Measurements from ENCODE around the gene RNF183. TPM values are rescaled to one million over a fixed set of nuclear protein-coding genes. Genes with fewer than 3 reads are reported as not detected.
"Not testable (repeated sequence)": the region's sequence is repeated elsewhere in the genome, so short reads cannot be mapped to it uniquely, and the experiment has no call there.

The RNF183 gene
- total RNA-seq, 1 experiment from 2014 or later: not detected

- Histone ChIP-seq H3K9me2 (replicated peaks; ENCODE audit: insufficient read depth, low read length) (no peaks in the 10 kb centered on the region), H4K20me1 (ENCODE audit: insufficient read depth, low read depth, low read length) (no peaks in the 10 kb centered on the region), H3K36me3 (ENCODE audit: insufficient read depth, low read length) (0 out of 2 replicates have a peak, but pooled peaks cover 3% of the 10 kb centered on the region), H3K27me3 (ENCODE audit: low read length) (no peaks in the 10 kb centered on the region), H3K9ac (ENCODE audit: low read length) (no peak overlapping the region), H3K9me3 (ENCODE audit: low read length) (no peaks in the 10 kb centered on the region), H3K27ac (ENCODE audit: low read length) (no peak overlapping the region), H3K4me3 (ENCODE audit: low read length) (no peak overlapping the region), H2AFZ (ENCODE audit: low read length) (no peak overlapping the region), H3K79me2 (ENCODE audit: low read length) (peaks cover 4% of the 10 kb centered on the region; the same call in 1 of the 2 replicates), H3K4me1 (ENCODE audit: low read length) (no peaks in the 10 kb centered on the region), H3K4me2 (ENCODE audit: low read depth, low read length, poor library complexity, severe bottlenecking) (no peak overlapping the region)
- no peak for DNase-seq
Observed at GRCh38 chr9:113258282-113258681, 44.9 kb downstream of the RNF183 start.

- Histone ChIP-seq H3K4me1 (ENCODE audit: low read length) (no peaks in the 10 kb centered on the region), H3K9me3 (ENCODE audit: low read length) (no peaks in the 10 kb centered on the region), H3K36me3 (ENCODE audit: insufficient read depth, low read length) (0 out of 2 replicates have a peak, but pooled peaks cover 3% of the 10 kb centered on the region), H2AFZ (ENCODE audit: low read length) (no peak overlapping the region), H3K4me3 (ENCODE audit: low read length) (no peak overlapping the region), H4K20me1 (ENCODE audit: insufficient read depth, low read depth, low read length) (no peaks in the 10 kb centered on the region), H3K9me2 (replicated peaks; ENCODE audit: insufficient read depth, low read length) (no peaks in the 10 kb centered on the region), H3K27ac (ENCODE audit: low read length) (no peak overlapping the region), H3K4me2 (ENCODE audit: low read depth, low read length, poor library complexity, severe bottlenecking) (no peak overlapping the region), H3K9ac (ENCODE audit: low read length) (no peak overlapping the region), H3K79me2 (ENCODE audit: low read length) (peaks cover 6% of the 10 kb centered on the region; the same call in 1 of the 2 replicates), H3K27me3 (ENCODE audit: low read length) (no peaks in the 10 kb centered on the region)
- DNase-seq: no peak
Observed at GRCh38 chr9:113257863-113258262, 45.3 kb downstream of the RNF183 start.

- Histone ChIP-seq H3K27me3 (ENCODE audit: low read length) (no peaks in the 10 kb centered on the region), H3K9me3 (ENCODE audit: low read length) (no peaks in the 10 kb centered on the region), H3K27ac (ENCODE audit: low read length) (no peak overlapping the region), H3K9ac (ENCODE audit: low read length) (no peak overlapping the region), H4K20me1 (ENCODE audit: insufficient read depth, low read depth, low read length) (no peaks in the 10 kb centered on the region), H3K4me1 (ENCODE audit: low read length) (no peaks in the 10 kb centered on the region), H3K9me2 (replicated peaks; ENCODE audit: insufficient read depth, low read length) (no peaks in the 10 kb centered on the region), H3K4me3 (ENCODE audit: low read length) (no peak overlapping the region), H2AFZ (ENCODE audit: low read length) (no peak overlapping the region), H3K79me2 (ENCODE audit: low read length) (peaks cover 9% of the 10 kb centered on the region; the same call in 1 of the 2 replicates), H3K4me2 (ENCODE audit: low read depth, low read length, poor library complexity, severe bottlenecking) (no peak overlapping the region), H3K36me3 (ENCODE audit: insufficient read depth, low read length) (no peaks in the 10 kb centered on the region)
- no peak for DNase-seq
Observed at GRCh38 chr9:113255438-113255837, 47.7 kb downstream of the RNF183 start.

- Histone ChIP-seq H3K27me3 (ENCODE audit: low read length) (no peaks in the 10 kb centered on the region), H3K9me2 (replicated peaks; ENCODE audit: insufficient read depth, low read length) (no peaks in the 10 kb centered on the region), H3K9me3 (ENCODE audit: low read length) (no peaks in the 10 kb centered on the region), H3K9ac (ENCODE audit: low read length) (no peak overlapping the region), H3K4me3 (ENCODE audit: low read length) (no peak overlapping the region), H3K4me2 (ENCODE audit: low read depth, low read length, poor library complexity, severe bottlenecking) (no peak overlapping the region), H3K27ac (ENCODE audit: low read length) (no peak overlapping the region), H3K4me1 (ENCODE audit: low read length) (no peaks in the 10 kb centered on the region), H3K79me2 (ENCODE audit: low read length) (peaks cover 9% of the 10 kb centered on the region; the same call in 1 of the 2 replicates), H3K36me3 (ENCODE audit: insufficient read depth, low read length) (no peaks in the 10 kb centered on the region), H4K20me1 (ENCODE audit: insufficient read depth, low read depth, low read length) (no peaks in the 10 kb centered on the region), H2AFZ (ENCODE audit: low read length) (no peak overlapping the region)
- no peak for DNase-seq
Observed at GRCh38 chr9:113254991-113255390, 48.2 kb downstream of the RNF183 start.

- no peak overlapping the region for H3K4me2 ChIP-seq (ENCODE audit: low read depth, low read length, poor library complexity, severe bottlenecking)
- no peaks in the 10 kb centered on the region for H3K9me3 ChIP-seq (ENCODE audit: low read length)
- H3K4me3 ChIP-seq (ENCODE audit: low read length): no peak overlapping the region
- H3K79me2 ChIP-seq (ENCODE audit: low read length): peaks cover 14% of the 10 kb centered on the region; the same call in 1 of the 2 replicates
- H3K9me2 ChIP-seq (replicated peaks; ENCODE audit: insufficient read depth, low read length): no peaks in the 10 kb centered on the region
- no peak overlapping the region for H3K27ac ChIP-seq (ENCODE audit: low read length)
- no peaks in the 10 kb centered on the region for H4K20me1 ChIP-seq (ENCODE audit: insufficient read depth, low read depth, low read length)
- peaks cover 14% of the 10 kb centered on the region for H3K4me1 ChIP-seq (ENCODE audit: low read length)
- H3K27me3 ChIP-seq (ENCODE audit: low read length): no peaks in the 10 kb centered on the region
- no peak for DNase-seq
- H2AFZ ChIP-seq (ENCODE audit: low read length): no peak overlapping the region
- no peaks in the 10 kb centered on the region for H3K36me3 ChIP-seq (ENCODE audit: insufficient read depth, low read length)
- H3K9ac ChIP-seq (ENCODE audit: low read length): no peak overlapping the region
Observed at GRCh38 chr9:113250807-113251206, 52.4 kb downstream of the RNF183 start.

DNA sequence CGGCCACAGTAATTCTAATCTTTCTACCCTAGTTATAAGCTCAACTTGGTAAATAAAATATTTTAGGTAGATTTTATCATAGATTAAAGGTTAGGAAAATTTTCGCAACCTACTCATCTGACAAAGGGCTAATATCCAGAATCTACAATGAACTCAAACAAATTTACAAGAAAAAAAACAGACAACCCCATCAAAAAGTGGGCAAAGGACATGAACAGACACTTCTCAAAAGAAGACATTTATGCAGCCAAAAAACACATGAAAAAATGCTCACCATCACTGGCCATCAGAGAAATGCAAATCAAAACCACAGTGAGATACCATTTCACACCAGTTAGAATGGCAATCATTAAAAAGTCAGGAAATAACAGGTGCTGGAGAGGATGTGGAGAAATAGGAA lies 53.5 kb downstream of the RNF183 start:
- H3K4me1 ChIP-seq (ENCODE audit: low read length): peaks cover 22% of the 10 kb centered on the region
- H3K79me2 ChIP-seq (ENCODE audit: low read length): peaks cover 20% of the 10 kb centered on the region; the same call in 1 of the 2 replicates
- not testable (repeated sequence) for H3K27ac ChIP-seq (ENCODE audit: low read length); H3K27me3 ChIP-seq (ENCODE audit: low read length); DNase-seq; H2AFZ ChIP-seq (ENCODE audit: low read length); H3K4me3 ChIP-seq (ENCODE audit: low read length); H3K4me2 ChIP-seq (ENCODE audit: low read depth, low read length, poor library complexity, severe bottlenecking); H4K20me1 ChIP-seq (ENCODE audit: insufficient read depth, low read depth, low read length); H3K9me2 ChIP-seq (replicated peaks; ENCODE audit: insufficient read depth, low read length); H3K9ac ChIP-seq (ENCODE audit: low read length); H3K36me3 ChIP-seq (ENCODE audit: insufficient read depth, low read length); H3K9me3 ChIP-seq (ENCODE audit: low read length)

GRCh38 chr9:113247640-113248039 lies 55.5 kb downstream of the RNF183 start:
- Histone ChIP-seq H3K27ac (ENCODE audit: low read length) (no peak overlapping the region), H3K4me1 (ENCODE audit: low read length) (peaks cover 29% of the 10 kb centered on the region), H4K20me1 (ENCODE audit: insufficient read depth, low read depth, low read length) (peaks cover 12% of the 10 kb centered on the region; the same call in 1 of the 2 replicates), H2AFZ (ENCODE audit: low read length) (no peak overlapping the region), H3K9me2 (replicated peaks; ENCODE audit: insufficient read depth, low read length) (no peaks in the 10 kb centered on the region), H3K4me2 (ENCODE audit: low read depth, low read length, poor library complexity, severe bottlenecking) (no peak overlapping the region), H3K9ac (ENCODE audit: low read length) (no peak overlapping the region), H3K36me3 (ENCODE audit: insufficient read depth, low read length) (no peaks in the 10 kb centered on the region), H3K4me3 (ENCODE audit: low read length) (no peak overlapping the region), H3K27me3 (ENCODE audit: low read length) (no peaks in the 10 kb centered on the region), H3K9me3 (ENCODE audit: low read length) (no peaks in the 10 kb centered on the region), H3K79me2 (ENCODE audit: low read length) (peaks cover 16% of the 10 kb centered on the region; the same call in 1 of the 2 replicates)
- no peak for DNase-seq
